WTC11 (cell line): Measurements from ENCODE around the gene RASEF.
"Not testable (repeated sequence)": the region's sequence is repeated elsewhere in the genome, so short reads cannot be mapped to it uniquely, and the experiment has no call there.

Experiments
- ATF2 ChIP-seq: sonication (generic); formaldehyde crosslinking; IDR thresholded peaks from 2 replicates; pipeline ENCODE4 v1.8.1; 2022; ENCODE audit warnings: low read depth, missing genetic modification reagents, borderline replicate concordance
- CTCF ChIP-seq: fragments of 200-600 bp; IDR thresholded peaks from 2 replicates; pipeline ENCODE4 v1.8.0; 2022; ENCODE audit warnings: antibody characterized with exemption
- E2F4 ChIP-seq: sonication (generic); formaldehyde crosslinking; IDR thresholded peaks from 2 replicates; pipeline ENCODE4 v1.8.1; 2022; ENCODE audit warnings: low read depth, mild to moderate bottlenecking, moderate library complexity, missing genetic modification reagents, borderline replicate concordance
- ESRRA ChIP-seq: sonication (generic); formaldehyde crosslinking; IDR thresholded peaks from 2 replicates; pipeline ENCODE4 v1.8.1; 2022; ENCODE audit warnings: mild to moderate bottlenecking, missing genetic modification reagents, borderline replicate concordance
- FOXJ3 ChIP-seq: sonication (generic); formaldehyde crosslinking; IDR thresholded peaks from 2 replicates; pipeline ENCODE4 v1.9.0; 2021; ENCODE audit warnings: missing genetic modification reagents, mild to moderate bottlenecking, borderline replicate concordance
- GTF2I ChIP-seq: fragments of 250-450 bp; sonication (Bioruptor Pico); conservative IDR thresholded peaks from 2 replicates; pipeline ENCODE4 v1.4.0; 2021; ENCODE audit warnings: mild to moderate bottlenecking
- KAT7 ChIP-seq: sonication (generic); formaldehyde crosslinking; IDR thresholded peaks from 2 replicates; pipeline ENCODE4 v1.8.1; 2023; ENCODE audit warnings: missing genetic modification reagents, mild to moderate bottlenecking, borderline replicate concordance
- MAX ChIP-seq: sonication (generic); formaldehyde crosslinking; IDR thresholded peaks from 2 replicates; pipeline ENCODE4 v1.8.0; 2022; ENCODE audit warnings: mild to moderate bottlenecking, missing genetic modification reagents
- NFYB ChIP-seq: sonication (generic); formaldehyde crosslinking; conservative IDR thresholded peaks from 2 replicates; pipeline ENCODE4 v1.8.0; 2022; ENCODE audit warnings: low read depth, missing genetic modification reagents
- SOX15 ChIP-seq: fragments of 250-450 bp; sonication (Bioruptor Pico); IDR thresholded peaks from 2 replicates; pipeline ENCODE4 v1.9.0; 2021; ENCODE audit warnings: mild to moderate bottlenecking
- USF2 ChIP-seq: sonication (generic); formaldehyde crosslinking; IDR thresholded peaks from 2 replicates; pipeline ENCODE4 v1.8.1; 2023; ENCODE audit warnings: mild to moderate bottlenecking, missing genetic modification reagents, moderate library complexity
- ZNF281 ChIP-seq: sonication (generic); formaldehyde crosslinking; IDR thresholded peaks from 2 replicates; pipeline ENCODE4 v1.8.0; 2023; ENCODE audit warnings: mild to moderate bottlenecking, missing genetic modification reagents
- ZNF512 ChIP-seq: sonication (generic); formaldehyde crosslinking; IDR thresholded peaks from 2 replicates; pipeline ENCODE4 v1.8.1; 2022; ENCODE audit warnings: missing genetic modification reagents, borderline replicate concordance
- ZSCAN18 ChIP-seq: fragments of 250-450 bp; sonication (Bioruptor Pico); IDR thresholded peaks from 2 replicates; pipeline ENCODE4 v2.1.2; 2022; ENCODE audit warnings: mild to moderate bottlenecking, moderate library complexity

GRCh38 chr9:82934025-82934424, 128.9 kb downstream of the RASEF start:
- TF ChIP-seq CTCF; SOX15 (CRISPR knock-in tag); ZSCAN18; MAX (CRISPR knock-in tag); ATF2 (CRISPR knock-in tag); FOXJ3; ZNF512 (CRISPR knock-in tag); GTF2I (CRISPR knock-in tag); KAT7 (CRISPR knock-in tag); ESRRA; NFYB (CRISPR knock-in tag); ZNF281 (CRISPR knock-in tag); E2F4 (CRISPR knock-in tag); USF2 (CRISPR knock-in tag): not testable (repeated sequence)
